Measurements from ENCODE around the gene PACSIN2.

Gene PACSIN2

GRCh38 chr22:42994917-42995562 is 19.9 kb downstream of the PACSIN2 start:
- no peak for TF ChIP-seq CTCF (IDR thresholded peaks at IDR 0.05; ENCODE audit: extremely low read depth, missing control alignments)
- DNase-seq (ENCODE audit: low spot score): peak; percentile 33

- no peak for DNase-seq (ENCODE audit: low spot score)
- TF ChIP-seq CTCF (IDR thresholded peaks at IDR 0.05; ENCODE audit: extremely low read depth, missing control alignments): no peak
Observed at GRCh38 chr22:42994276-42994916, 20.6 kb downstream of the PACSIN2 start.

- no peak for DNase-seq (ENCODE audit: low spot score)
- TF ChIP-seq CTCF (IDR thresholded peaks at IDR 0.05; ENCODE audit: extremely low read depth, missing control alignments): no peak
Observed at GRCh38 chr22:42993651-42994275, 21.2 kb downstream of the PACSIN2 start.

- DNase-seq (ENCODE audit: low spot score): no peak
- TF ChIP-seq CTCF (IDR thresholded peaks at IDR 0.05; ENCODE audit: extremely low read depth, missing control alignments): no peak
Observed at GRCh38 chr22:42992886-42993479, 22.0 kb downstream of the PACSIN2 start.

- TF ChIP-seq CTCF (IDR thresholded peaks at IDR 0.05; ENCODE audit: extremely low read depth, missing control alignments): no peak
- DNase-seq (ENCODE audit: low spot score): no peak
Observed at GRCh38 chr22:42992092-42992491, 22.9 kb downstream of the PACSIN2 start.

- peak; percentile 13 for DNase-seq (ENCODE audit: low spot score)
- no peak for TF ChIP-seq CTCF (IDR thresholded peaks at IDR 0.05; ENCODE audit: extremely low read depth, missing control alignments)
Observed at GRCh38 chr22:42991010-42991651, 23.8 kb downstream of the PACSIN2 start.
